Transverse colon (tissue), 4 donors: ENCODE data around the gene ASCC2. TPM values are rescaled to one million over a fixed set of nuclear protein-coding genes. Genes with fewer than 3 reads are reported as not detected.
A peak's percentile ranks its signal among the peaks of the same experiment; 100 is the strongest.
"Not testable (repeated sequence)": the region's sequence is repeated elsewhere in the genome, so short reads cannot be mapped to it uniquely, and the experiment has no call there.

Experiments used
- DNase-seq: peaks from one replicate; pipeline ENCODE4 v3.0.0-alpha.2; 2019
- H3K27ac ChIP-seq, 4 donors: fragments of 200-600 bp; sonication (generic); 2 replicates each; pipeline ENCODE4 v1.5.1; 2016 to 2018; ENCODE audit warnings: inconsistent platforms in 4 of 4
- H3K27me3 ChIP-seq: fragments of 200-600 bp; sonication (generic); 2 replicates; pipeline ENCODE4 v1.5.1; 2017; ENCODE audit warnings: inconsistent platforms
- H3K36me3 ChIP-seq, 4 donors: fragments of 200-600 bp; sonication (generic); 2 replicates each; pipeline ENCODE4 v1.5.1; 2017 to 2019; ENCODE audit warnings: inconsistent platforms in 4 of 4
- H3K4me1 ChIP-seq, 4 donors: fragments of 200-600 bp; sonication (generic); 2 replicates each; pipeline ENCODE4 v1.5.1; 2017 to 2020; ENCODE audit warnings: inconsistent platforms in 4 of 4
- H3K4me3 ChIP-seq, 4 donors: fragments of 200-600 bp; sonication (generic); 1 replicate in 1 of 4; 2 replicates in 3 of 4; pipeline versions ENCODE4 v1.5.1 to v1.6.1; 2017 to 2019; ENCODE audit warnings: inconsistent platforms in 4 of 4
- H3K9me3 ChIP-seq, 2 donors: fragments of 200-600 bp; sonication (generic); 2 replicates each; pipeline ENCODE4 v1.5.1; 2017 to 2019; ENCODE audit warnings: inconsistent platforms in 2 of 2
- EP300 ChIP-seq: sonication (generic); formaldehyde crosslinking; IDR thresholded peaks from one replicate; pipeline ENCODE4 v1.6.1; 2017; ENCODE audit warnings: antibody characterized with exemption, low read depth
- POLR2A ChIP-seq: fragments of 450-650 bp; IDR thresholded peaks from one replicate; pipeline ENCODE4 v1.6.1; 2016; ENCODE audit warnings: antibody characterized with exemption, mild to moderate bottlenecking, moderate library complexity
- POLR2AphosphoS5 ChIP-seq, 3 donors: sonication (generic); formaldehyde crosslinking; IDR thresholded peaks; one replicate each; pipeline ENCODE4 v1.6.1; 2016; ENCODE audit warnings: antibody characterized with exemption in 3 of 3
- WGBS, 2 donors: methylation state at CpG; one replicate each; pipeline ENCODE4 v1.1.5; 2018; ENCODE audit warnings: low coverage in 1 of 2; 5-methylcytosine and 5-hydroxymethylcytosine counted together
- in situ Hi-C, 4 donors: fragments of 200-750 bp; cut with MboI; loops; one replicate each; pipeline versions ENCODE4 v1.15.0 to v1.15.1; 2017; ENCODE audit warnings: low sequenced_read_pairs in 3 of 4, low pct_ligation_motif_present in 1 of 4, low pct_unique_long_range_greater_than_20kb in 1 of 4
- intact Hi-C: fragments of 100-400 bp; cut with DNase I; formaldehyde crosslinking; loops from one replicate; pipeline ENCODE4 v1.15.1; 2023; ENCODE audit warnings: low total_unique reads
- total RNA-seq, 4 donors: library from RNA; depleted of rRNA; stranded (reverse); fragments of >200 nt; gene quantifications; one replicate each; pipeline ENCODE4 v1.1.0, GENCODE V29; 2016
- TF ChIP-seq, protein P1 (sequence below), 5 experiments: fragments of 200-600 bp in 3 of 5; fragments of 450-650 bp in 2 of 5; sonication (generic) in 3 of 5; IDR thresholded peaks; 1 replicate in 2 of 5; 2 replicates in 3 of 5; pipeline ENCODE4 v1.5.1; 2016 to 2017; ENCODE audit warnings: antibody characterized with exemption in 5 of 5, inconsistent platforms in 3 of 5, mild to moderate bottlenecking in 2 of 5, moderate library complexity in 1 of 5

Gene ASCC2
- total RNA-seq, 4 donors from 2014 or later, result 46.8 to 69.4 (median 62.2) TPM

DNA sequence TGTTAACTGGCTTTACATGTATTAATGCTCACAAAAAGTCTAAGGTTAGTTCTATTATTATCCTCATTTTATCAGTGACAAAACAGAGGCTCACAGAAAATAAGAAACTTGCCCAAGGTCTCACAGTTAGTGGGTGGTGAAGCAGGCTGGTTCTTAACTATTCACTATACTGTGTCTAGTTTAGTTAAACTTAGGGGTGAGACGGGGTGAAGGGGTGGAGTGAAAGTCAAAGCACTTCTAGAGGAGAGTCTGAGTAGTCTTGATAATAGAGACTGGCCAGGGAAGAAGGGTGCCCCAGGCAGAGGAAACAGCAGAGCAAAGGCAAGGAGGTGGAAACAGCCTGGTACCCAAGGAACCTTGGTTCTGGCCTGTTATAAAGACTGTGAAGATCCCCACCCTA is 4.0 kb downstream of the ASCC2 start:
- peaks cover 0 to 18% (median 2%) of the 10 kb centered on the region in 4 donors for H3K36me3 ChIP-seq
- 86% methylated on average over 1 of the region's 1 CpG; no CpG with 5 or more reads in 1 of the 2 donors for WGBS, 2 donors
- H3K4me3 ChIP-seq, result no peak overlapping the region
- H3K9me3 ChIP-seq, result no peaks in the 10 kb centered on the region
- intact Hi-C loops (loop anchor here (10.0 kb wide), 1 partner anchor 171 kb away; no protein-coding TSS in a partner anchor), in situ Hi-C loops (loop anchor here in 2 of 4 donors (25.0 kb wide), 1 partner anchor 178 kb away; no protein-coding TSS in a partner anchor)
- peaks cover 8 to 34% (median 15%) of the 10 kb centered on the region in 4 donors for H3K4me1 ChIP-seq
- no peak overlapping the region for H3K27ac ChIP-seq
- no peaks in the 10 kb centered on the region for H3K27me3 ChIP-seq
- DNase-seq, result no peak
- TF ChIP-seq, protein P1, sequence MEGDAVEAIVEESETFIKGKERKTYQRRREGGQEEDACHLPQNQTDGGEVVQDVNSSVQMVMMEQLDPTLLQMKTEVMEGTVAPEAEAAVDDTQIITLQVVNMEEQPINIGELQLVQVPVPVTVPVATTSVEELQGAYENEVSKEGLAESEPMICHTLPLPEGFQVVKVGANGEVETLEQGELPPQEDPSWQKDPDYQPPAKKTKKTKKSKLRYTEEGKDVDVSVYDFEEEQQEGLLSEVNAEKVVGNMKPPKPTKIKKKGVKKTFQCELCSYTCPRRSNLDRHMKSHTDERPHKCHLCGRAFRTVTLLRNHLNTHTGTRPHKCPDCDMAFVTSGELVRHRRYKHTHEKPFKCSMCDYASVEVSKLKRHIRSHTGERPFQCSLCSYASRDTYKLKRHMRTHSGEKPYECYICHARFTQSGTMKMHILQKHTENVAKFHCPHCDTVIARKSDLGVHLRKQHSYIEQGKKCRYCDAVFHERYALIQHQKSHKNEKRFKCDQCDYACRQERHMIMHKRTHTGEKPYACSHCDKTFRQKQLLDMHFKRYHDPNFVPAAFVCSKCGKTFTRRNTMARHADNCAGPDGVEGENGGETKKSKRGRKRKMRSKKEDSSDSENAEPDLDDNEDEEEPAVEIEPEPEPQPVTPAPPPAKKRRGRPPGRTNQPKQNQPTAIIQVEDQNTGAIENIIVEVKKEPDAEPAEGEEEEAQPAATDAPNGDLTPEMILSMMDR (IDR thresholded peaks at IDR 0.05), result no peak
- no peak for TF ChIP-seq POLR2A
- no peak for TF ChIP-seq EP300
- no peak for TF ChIP-seq POLR2AphosphoS5 (IDR thresholded peaks at IDR 0.05)

DNA sequence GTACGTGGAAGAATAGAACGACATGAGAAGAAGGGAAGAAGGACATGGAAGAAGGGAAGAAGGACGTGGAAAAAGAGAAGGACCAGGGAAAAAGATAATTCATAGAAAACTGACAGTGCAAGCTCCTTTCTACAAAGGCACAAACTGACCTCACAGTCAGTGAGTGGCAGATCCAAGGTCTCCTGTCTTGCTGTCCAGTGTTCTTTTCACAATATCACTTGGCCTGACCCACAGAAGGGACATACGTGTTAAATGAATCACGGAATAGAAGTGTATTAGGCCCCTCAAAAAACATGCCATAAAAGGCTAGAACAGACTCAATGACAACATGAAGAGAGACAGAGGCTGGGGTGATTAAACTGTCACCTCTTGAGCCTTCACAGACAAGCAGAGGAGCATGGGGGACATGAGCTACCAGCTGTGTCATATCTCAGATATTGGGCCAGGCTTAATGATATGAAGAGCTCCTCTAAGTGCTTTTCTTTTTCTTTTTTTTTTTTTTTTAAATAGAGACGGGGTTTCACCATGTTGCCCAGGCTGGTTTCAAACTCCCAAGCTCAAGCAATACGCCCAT is 4.6 kb downstream of the ASCC2 start:
- peaks cover 0 to 18% (median 2%) of the 10 kb centered on the region in 4 donors for H3K36me3 ChIP-seq
- WGBS, 2 donors, result 83 to 86% methylated on average over 4 to 6 of the region's 7 CpGs
- DNase-seq, result no peak
- intact Hi-C loops (loop anchor here (10.0 kb wide), 1 partner anchor 171 kb away; no protein-coding TSS in a partner anchor), in situ Hi-C loops (loop anchor here in 2 of 4 donors (25.0 kb wide), 1 partner anchor 179 kb away; no protein-coding TSS in a partner anchor)
- peaks cover 8 to 29% (median 13%) of the 10 kb centered on the region in 4 donors for H3K4me1 ChIP-seq
- TF ChIP-seq EP300 (no peak), POLR2AphosphoS5 (IDR thresholded peaks at IDR 0.05) (peak in 2 of 3 donors; percentile 69 to 81)
- H3K27ac ChIP-seq, result no peak overlapping the region
- no peaks in the 10 kb centered on the region for H3K27me3 ChIP-seq
- no peaks in the 10 kb centered on the region for H3K9me3 ChIP-seq
- no peak overlapping the region for H3K4me3 ChIP-seq

DNA sequence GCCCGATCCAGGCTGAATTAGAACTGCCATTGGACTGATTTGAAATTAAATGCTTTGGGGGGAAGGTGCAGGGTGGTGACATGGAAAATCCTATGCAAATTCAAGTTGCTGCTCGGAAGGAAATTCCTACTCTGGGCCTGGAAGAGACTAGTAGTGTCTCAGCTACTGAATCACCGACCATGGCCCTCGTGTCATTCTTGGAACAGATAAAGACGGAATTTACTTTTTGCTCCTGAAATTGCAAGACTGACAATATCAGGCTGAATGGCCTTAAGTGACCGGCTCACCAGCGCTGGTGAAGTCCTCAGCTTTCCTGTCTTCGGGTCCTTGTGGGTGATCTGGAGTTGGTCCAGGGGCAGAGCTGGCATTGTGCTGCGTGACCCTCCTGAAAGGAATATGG is 6.1 kb downstream of the ASCC2 start:
- DNase-seq, result no peak
- H3K4me1 ChIP-seq, result peaks cover 2 to 22% (median 4%) of the 10 kb centered on the region in 4 donors
- no peak overlapping the region for H3K4me3 ChIP-seq
- TF ChIP-seq POLR2A, result no peak
- in situ Hi-C loops, result loop anchor here in 2 of 4 donors (25.0 kb wide), 1 partner anchor 180 kb away; no protein-coding TSS in a partner anchor
- H3K27ac ChIP-seq, result no peak overlapping the region
- peaks cover 0 to 18% (median 2%) of the 10 kb centered on the region in 4 donors for H3K36me3 ChIP-seq
- 94% methylated on average over 9 of the region's 9 CpGs; no CpG with 5 or more reads in 1 of the 2 donors for WGBS, 2 donors
- intact Hi-C loops, result loop anchor here (10.0 kb wide), 1 partner anchor 173 kb away; no protein-coding TSS in a partner anchor
- H3K27me3 ChIP-seq, result no peaks in the 10 kb centered on the region
- H3K9me3 ChIP-seq, result no peaks in the 10 kb centered on the region

DNA sequence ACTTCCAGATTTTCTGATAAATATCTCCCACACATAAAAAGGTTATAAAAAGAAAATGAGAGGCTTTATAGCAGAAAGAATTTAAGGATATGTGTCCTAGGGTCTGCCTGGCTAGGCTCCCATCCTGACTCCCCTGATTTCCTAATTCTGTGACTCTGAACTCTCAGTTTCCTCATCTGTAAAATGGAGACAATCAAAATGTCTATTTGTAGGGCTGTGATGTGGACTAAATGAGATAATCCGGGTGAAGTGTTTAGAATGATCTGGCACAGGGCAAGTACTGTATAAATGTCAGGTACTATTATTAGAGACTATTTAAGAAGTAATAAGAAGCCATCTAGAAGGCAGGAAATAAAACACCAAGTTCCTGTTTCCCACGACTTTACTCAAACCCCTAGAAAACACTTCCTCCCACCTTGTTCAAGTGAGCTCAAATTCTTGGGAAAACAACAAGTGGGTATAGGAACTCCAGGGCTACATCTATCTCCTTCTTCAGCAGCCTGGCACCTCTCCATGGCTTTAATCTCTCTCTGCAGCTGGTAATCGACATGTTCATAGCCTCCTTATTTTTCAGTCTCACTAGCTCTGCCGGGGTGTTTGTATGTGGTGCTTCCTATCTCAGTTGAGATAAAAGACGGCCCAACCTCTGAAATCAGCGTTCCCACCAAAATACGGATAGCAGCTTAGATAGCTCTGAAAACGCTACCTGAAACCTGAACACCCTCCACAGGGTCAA is 6.7 kb downstream of the ASCC2 start:
- WGBS, 2 donors, result 79 to 82% methylated on average over 6 to 8 of the region's 8 CpGs
- TF ChIP-seq, protein P1 (IDR thresholded peaks at IDR 0.05), result no peak
- TF ChIP-seq POLR2AphosphoS5 (IDR thresholded peaks at IDR 0.05), result no peak
- intact Hi-C loops, result loop anchor here (10.0 kb wide), 1 partner anchor 173 kb away; no protein-coding TSS in a partner anchor
- Histone ChIP-seq H3K27me3 (no peaks in the 10 kb centered on the region), H3K4me1 (peaks cover 0 to 16% (median 2%) of the 10 kb centered on the region in 4 donors), H3K4me3 (no peak overlapping the region), H3K9me3 (no peaks in the 10 kb centered on the region), H3K27ac (no peak overlapping the region), H3K36me3 (peaks cover 0 to 18% (median 2%) of the 10 kb centered on the region in 4 donors)
- no peak for DNase-seq
- in situ Hi-C loops, result loop anchor here in 2 of 4 donors (25.0 kb wide), 1 partner anchor 181 kb away; no protein-coding TSS in a partner anchor

DNA sequence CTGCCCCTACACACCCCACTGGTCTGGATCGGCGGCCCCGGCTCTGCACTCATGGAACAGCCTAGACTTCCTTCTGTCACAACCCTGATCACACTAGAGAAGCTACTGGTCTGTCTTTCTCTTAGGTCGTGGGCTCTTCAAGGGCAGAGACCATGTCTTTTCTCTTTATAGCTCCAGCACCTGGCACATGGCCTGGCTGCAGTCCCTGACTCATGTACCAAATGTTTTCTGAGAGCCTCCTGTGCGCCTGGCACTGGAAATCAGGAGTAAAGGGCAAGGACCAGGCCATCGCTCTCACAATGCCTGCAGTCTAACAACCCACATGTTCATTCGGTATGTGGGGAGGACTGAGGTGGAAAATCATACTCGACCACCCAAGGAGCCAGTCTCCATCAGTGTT is 7.5 kb downstream of the ASCC2 start:
- WGBS, 2 donors, result 85 to 96% methylated on average over 4 to 8 of the region's 8 CpGs
- H3K36me3 ChIP-seq, result peaks cover 0 to 18% (median 2%) of the 10 kb centered on the region in 4 donors
- no peaks in the 10 kb centered on the region for H3K9me3 ChIP-seq
- in situ Hi-C loops, result loop anchor here in 2 of 4 donors (25.0 kb wide), 1 partner anchor 182 kb away; no protein-coding TSS in a partner anchor
- H3K4me1 ChIP-seq, result peaks cover 0 to 8% (median 2%) of the 10 kb centered on the region in 4 donors
- intact Hi-C loops, result loop anchor here (10.0 kb wide), 1 partner anchor 174 kb away; no protein-coding TSS in a partner anchor
- no peak overlapping the region for H3K4me3 ChIP-seq
- H3K27me3 ChIP-seq, result no peaks in the 10 kb centered on the region
- no peak for TF ChIP-seq EP300
- DNase-seq, result no peak
- H3K27ac ChIP-seq, result no peak overlapping the region

DNA sequence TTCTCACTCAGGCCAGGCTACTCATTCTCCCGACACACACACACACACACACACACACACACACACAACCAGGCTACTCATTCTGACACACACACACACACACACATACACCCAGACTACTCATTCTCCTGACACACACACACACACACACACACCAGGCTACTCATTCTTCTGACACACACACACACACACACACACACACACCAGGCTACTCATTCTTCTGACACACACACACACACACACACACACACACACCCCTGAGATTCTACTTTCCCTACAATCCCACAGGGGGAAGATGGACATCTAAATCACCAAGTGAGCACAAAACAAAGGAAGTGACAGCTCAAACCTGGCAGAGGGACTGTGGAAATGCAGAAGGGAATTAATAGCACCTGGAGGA is 10.3 kb downstream of the ASCC2 start:
- intact Hi-C loops, H3K27me3 ChIP-seq, H3K4me1 ChIP-seq, H3K4me3 ChIP-seq, H3K27ac ChIP-seq, H3K9me3 ChIP-seq, DNase-seq: not testable (repeated sequence)
- in situ Hi-C loops, result loop anchor here in 2 of 4 donors (25.0 kb wide), 1 partner anchor 185 kb away; no protein-coding TSS in a partner anchor
- WGBS, 2 donors, result 50 to 52% methylated on average over 1 of the region's 1 CpG
- peaks cover 0 to 30% (median 10%) of the 10 kb centered on the region in 4 donors for H3K36me3 ChIP-seq
